ENCODE results near the gene UCN.

Gene UCN

GRCh38 chr2:27356382-27357181 lies 48.3 kb upstream of the UCN start, which contains the start of gene GTF3C2 (continued):
- TF ChIP-seq ZBTB11 (tag by site-specific recombination; conservative IDR thresholded peaks at IDR 0.05; ENCODE audit: low read depth) (peak; percentile 84), ZNF37A (tag by site-specific recombination; IDR thresholded peaks at IDR 0.05) (no peak), ZBTB49 (tag by site-specific recombination; IDR thresholded peaks at IDR 0.05; ENCODE audit: low read depth) (no peak), PRDM6 (tag by site-specific recombination; IDR thresholded peaks at IDR 0.05) (no peak), ZIC2 (tag by site-specific recombination; IDR thresholded peaks at IDR 0.05) (peak; percentile 43), AEBP2 (tag by site-specific recombination; IDR thresholded peaks at IDR 0.05; ENCODE audit: borderline replicate concordance) (no peak), ZNF138 (tag by site-specific recombination; IDR thresholded peaks at IDR 0.05; ENCODE audit: borderline replicate concordance) (no peak), ZNF112 (tag by site-specific recombination; IDR thresholded peaks at IDR 0.05) (no peak), ZNF530 (tag by site-specific recombination; IDR thresholded peaks at IDR 0.05; ENCODE audit: low read depth) (no peak), ZNF514 (tag by site-specific recombination; IDR thresholded peaks at IDR 0.05) (no peak), ZNF776 (tag by site-specific recombination; IDR thresholded peaks at IDR 0.05; ENCODE audit: borderline replicate concordance) (no peak), ZNF560 (tag by site-specific recombination; IDR thresholded peaks at IDR 0.05; ENCODE audit: borderline replicate concordance) (no peak), ZNF202 (tag by site-specific recombination; IDR thresholded peaks at IDR 0.05; ENCODE audit: borderline replicate concordance) (no peak), ZBTB20 (tag by site-specific recombination; IDR thresholded peaks at IDR 0.05) (peak; percentile 99), ZNF600 (tag by site-specific recombination; IDR thresholded peaks at IDR 0.05) (peak; percentile 92), ZNF449 (tag by site-specific recombination; IDR thresholded peaks at IDR 0.05) (peak; percentile 67), HIC1 (tag by site-specific recombination; IDR thresholded peaks at IDR 0.05) (0 out of 2 replicates have a peak, but pooled peaks have one; percentile 31), ZNF555 (tag by site-specific recombination; conservative IDR thresholded peaks at IDR 0.05) (no peak), ZBTB8A (tag by site-specific recombination; IDR thresholded peaks at IDR 0.05) (no peak), ZNF132 (tag by site-specific recombination; IDR thresholded peaks at IDR 0.05; ENCODE audit: borderline replicate concordance) (no peak), ZNF658 (tag by site-specific recombination; IDR thresholded peaks at IDR 0.05) (no peak), ZNF223 (tag by site-specific recombination; IDR thresholded peaks at IDR 0.05) (no peak), GLIS1 (tag by site-specific recombination; IDR thresholded peaks at IDR 0.05) (peak; percentile 54), ZNF488 (tag by site-specific recombination; IDR thresholded peaks at IDR 0.05) (no peak)

Measured in HEK293 (cell line).